Adrenal gland (tissue), 12 donors: Measurements from ENCODE around the gene PCGF6. TPM values are rescaled to one million over a fixed set of nuclear protein-coding genes. Genes with fewer than 3 reads are reported as not detected.
"Not testable (repeated sequence)": the region's sequence is repeated elsewhere in the genome, so short reads cannot be mapped to it uniquely, and the experiment has no call there.

Source experiments
- DNase-seq, 7 donors: peaks; one replicate each; pipeline ENCODE4 v3.0.0-alpha.2; 2019 to 2020
- H3K27ac ChIP-seq, 5 donors: fragments of 200-600 bp; sonication (generic) in 4 of 5; 1 replicate in 3 of 5; 2 replicates in 2 of 5; pipeline versions ENCODE4 v1.5.1 to v1.8.0; 2016 to 2020; ENCODE audit warnings: mild to moderate bottlenecking in 1 of 5
- H3K27me3 ChIP-seq: fragments of 200-600 bp; 2 replicates; pipeline ENCODE4 v1.8.0; 2021
- H3K36me3 ChIP-seq, 2 donors: fragments of 200-600 bp; replicated peaks in 1 of 2; 1 replicate in 1 of 2; 2 replicates in 1 of 2; pipeline versions ENCODE4 v1.5.1 to v1.8.0; 2018 to 2022
- H3K4me1 ChIP-seq, 2 donors: fragments of 200-600 bp; replicated peaks in 1 of 2; 1 replicate in 1 of 2; 2 replicates in 1 of 2; pipeline versions ENCODE4 v1.5.1 to v1.8.0; 2018 to 2021
- H3K4me3 ChIP-seq, 4 donors: fragments of 200-600 bp; sonication (generic) in 3 of 4; one replicate each; pipeline ENCODE4 v1.5.1; 2016 to 2018
- H3K9me3 ChIP-seq, 3 donors: fragments of 200-600 bp; sonication (generic) in 1 of 3; replicated peaks in 1 of 3; 1 replicate in 2 of 3; 2 replicates in 1 of 3; pipeline versions ENCODE4 v1.5.1 to v1.8.0; 2016 to 2021
- CTCF ChIP-seq, 6 experiments: fragments of 450-650 bp in 4 of 6; fragments of 200-600 bp in 2 of 6; sonication (generic) in 1 of 6; IDR thresholded peaks; 1 replicate in 5 of 6; 2 replicates in 1 of 6; pipeline versions ENCODE4 v1.5.1 to v1.8.0; 2016 to 2021; ENCODE audit warnings: antibody characterized with exemption in 6 of 6, mild to moderate bottlenecking in 2 of 6, moderate library complexity in 1 of 6
- POLR2A ChIP-seq, 2 donors: fragments of 450-650 bp; IDR thresholded peaks; one replicate each; pipeline ENCODE4 v1.6.1; 2017; ENCODE audit warnings: antibody characterized with exemption in 2 of 2, mild to moderate bottlenecking in 2 of 2, moderate library complexity in 1 of 2
- WGBS, 4 donors: extraction: QIAGEN DNeasy Blood & Tissue Kit in 2 of 4; methylation state at CpG; one replicate each; pipeline versions ENCODE4 v1.1.5 to v1.1.7; 2013 to 2017; 5-methylcytosine and 5-hydroxymethylcytosine counted together
- intact Hi-C, 2 donors: fragments of 100-400 bp; cut with DNase I; formaldehyde crosslinking; loops; one replicate each; pipeline versions ENCODE4 v1.14.1 to v1.15.0; 2022 to 2023
- polyA plus RNA-seq, 3 donors: library from polyadenylated mRNA; stranded (reverse); fragments of 200-250 nt in 2 of 3; fragments of 350-450 nt in 1 of 3; fragmentation: Illumina TruSeq in 1 of 3; extraction: RNeasy Lipid Tissue Mini Kit (QIAGEN cat#74804) in 1 of 3; gene quantifications; one replicate each; pipeline ENCODE4 v1.2.3, GENCODE V29; 2013 to 2014
- total RNA-seq, 9 donors: library from RNA; depleted of rRNA in 4 of 9; stranded (reverse); fragments of >200 nt in 4 of 9; fragments of 120-200 nt in 1 of 9; fragmentation: NEBNext Ultra II Directional in 1 of 9; extraction: Animal tissue kit (Norgen Biotek cat#: 25700) in 1 of 9; gene quantifications; one replicate each; pipeline versions ENCODE4 v1.1.0 to v1.2.4, GENCODE V29; 2013 to 2023
- donor health status: healthy with polysubstance abuse.
- donor health status: Bipolar disorder and iron deficiency.
- donor health status: DM: yes; HTN: yes; CAD: no.
- donor health status: DM: no; HTN: no; CAD: no.
- donor health status: DM: no; HTN: no; CAD: no.
- donor health status: DM: yes; HTN: yes; CAD: no.

Gene PCGF6
- total and polyA plus RNA-seq, 12 donors, result 3.1 to 12.3 (median 7.3) TPM

- intact Hi-C loops, result no loop called here
- peaks cover 0 to 37% of the 10 kb centered on the region in 2 donors for H3K36me3 ChIP-seq
- WGBS, 4 donors, result 88 to 97% (median 96%) methylated on average over 5 of the region's 5 CpGs
Measured at GRCh38 chr10:103374263-103374662, 23.3 kb upstream of the PCGF6 start.

GRCh38 chr10:103373544-103373943 lies 22.6 kb upstream of the PCGF6 start:
- H3K27me3 ChIP-seq, result no peaks in the 10 kb centered on the region
- no peaks in the 10 kb centered on the region for H3K9me3 ChIP-seq
- peaks cover 0 to 35% of the 10 kb centered on the region in 2 donors for H3K36me3 ChIP-seq
- H3K4me3 ChIP-seq, result no peak overlapping the region
- DNase-seq, result no peak
- no peak overlapping the region for H3K27ac ChIP-seq
- 90 to 95% (median 91%) methylated on average over 3 of the region's 3 CpGs for WGBS, 4 donors
- intact Hi-C loops, result no loop called here
- peaks cover 4 to 7% of the 10 kb centered on the region in 2 donors for H3K4me1 ChIP-seq
- TF ChIP-seq POLR2A (IDR thresholded peaks at IDR 0.05), result no peak

More at GRCh38 chr10:103374263-103374662, 23.3 kb upstream of the PCGF6 start:
- Histone ChIP-seq H3K4me1 (peaks cover 0 to 1% of the 10 kb centered on the region in 2 donors), H3K9me3 (no peaks in the 10 kb centered on the region), H3K27ac (no peak overlapping the region), H3K4me3 (no peak overlapping the region), H3K27me3 (no peaks in the 10 kb centered on the region)
- TF ChIP-seq POLR2A (IDR thresholded peaks at IDR 0.05), result no peak
- TF ChIP-seq CTCF (IDR thresholded peaks at IDR 0.05), result no peak
- DNase-seq, result no peak

- peak; percentile 84 to 85 for TF ChIP-seq POLR2A (IDR thresholded peaks at IDR 0.05)
- peak in 1 of 6 experiments; percentile 5 for TF ChIP-seq CTCF (IDR thresholded peaks at IDR 0.05)
- Histone ChIP-seq H3K4me1 (peaks cover 4 to 7% of the 10 kb centered on the region in 2 donors), H3K9me3 (no peaks in the 10 kb centered on the region), H3K36me3 (no peaks in the 10 kb centered on the region), H3K27me3 (no peaks in the 10 kb centered on the region), H3K27ac (peak within 1 kb of the TSS; percentile 35 to 91 (median 78)), H3K4me3 (peak within 1 kb of the TSS; percentile 31 to 95 (median 68))
- intact Hi-C loops, result no loop called here
- whole genome bisulfite sequencing, 4 donors, result 0 to 1% (median 0%) methylated on average over 14 to 81 of the region's 81 CpGs
- peak; percentile 91 to 96 (median 93) for DNase-seq
Measured at GRCh38 chr10:103367782-103368518, 17.0 kb upstream of the PCGF6 start, which contains the start of gene TAF5. TAF5 (plus strand) TSS chr10:103367976; CDS start chr10:103367990, 14 bp downstream.

GRCh38 chr10:103367379-103367781 lies 16.4 kb upstream of the PCGF6 start:
- intact Hi-C loops, result no loop called here
- 53 to 59% (median 57%) methylated on average over 10 of the region's 10 CpGs for WGBS, 4 donors
- Histone ChIP-seq H3K27ac (peak overlapping the region in 4 of 5 donors; percentile 20 to 91 (median 78)), H3K9me3 (no peaks in the 10 kb centered on the region), H3K27me3 (no peaks in the 10 kb centered on the region), H3K36me3 (no peaks in the 10 kb centered on the region), H3K4me3 (peak overlapping the region in 3 of 4 donors; percentile 60 to 95 (median 75)), H3K4me1 (peaks cover 4 to 7% of the 10 kb centered on the region in 2 donors)
- DNase-seq, result peak in 1 of 7 donors; percentile 50
- TF ChIP-seq CTCF (IDR thresholded peaks at IDR 0.05) (no peak), POLR2A (IDR thresholded peaks at IDR 0.05) (no peak)

- 71 to 80% (median 77%) methylated on average over 7 to 9 of the region's 9 CpGs for WGBS, 4 donors
- H3K4me1 ChIP-seq, H3K4me3 ChIP-seq, intact Hi-C loops, H3K27ac ChIP-seq, H3K9me3 ChIP-seq, H3K36me3 ChIP-seq, H3K27me3 ChIP-seq: not testable (repeated sequence)
- peak in 1 of 7 donors; percentile 45 for DNase-seq
Measured at GRCh38 chr10:103360791-103361190, 9.9 kb upstream of the PCGF6 start.

- intact Hi-C loops, result not testable (repeated sequence)
- WGBS, 4 donors, result 89 to 96% (median 92%) methylated on average over 4 of the region's 4 CpGs
Measured at GRCh38 chr10:103359493-103359892, 8.6 kb upstream of the PCGF6 start.

More at GRCh38 chr10:103359493-103359892, 8.6 kb upstream of the PCGF6 start:
- H3K4me1 ChIP-seq, H3K9me3 ChIP-seq, H3K4me3 ChIP-seq, H3K27ac ChIP-seq, H3K36me3 ChIP-seq, H3K27me3 ChIP-seq: not testable (repeated sequence)
- DNase-seq, result peak in 1 of 7 donors; percentile 36
